HCT116 (cell line): ENCODE results near the gene WDR70. TPM values are rescaled to one million over a fixed set of nuclear protein-coding genes. Genes with fewer than 3 reads are reported as not detected.

Experiments used
- ATAC-seq: fragments of 200-7000 bp; cut with Tn5 transposase; 2 replicates; pipeline ENCODE4 v1.9.1; 2020; ENCODE audit warnings: mild to moderate bottlenecking, moderate library complexity
- BruUV-seq: library from RNA; stranded (reverse); fragments of 400-500 nt; replicated peaks from 2 replicates; lab custom pipeline; 2021; lab: Mats Ljungman, UMichigan
- CTCF ChIA-PET: fragments of 300-600 bp; sonication (Branson Sonifier 250); formaldehyde crosslinking; loops from one replicate; lab custom pipeline; 2021; ENCODE audit warnings: antibody characterized with exemption; lab: Charles Lee
- POLR2A ChIA-PET: fragments of 300-600, 350-600 bp; sonication (Branson Sonifier 250); formaldehyde crosslinking; loops from one replicate; lab custom pipeline; 2021; ENCODE audit warnings: antibody characterized with exemption; lab: Charles Lee
- RAD21 ChIA-PET, 2 experiments: fragments of 300-600 bp; sonication (Branson Sonifier 250); formaldehyde crosslinking; loops; one replicate each; lab custom pipeline; 2023; ENCODE audit warnings: low total read pairs in 2 of 2; ENCODE audit not compliant: uncharacterized antibody in 2 of 2, unreplicated experiment in 2 of 2, low non-redundant PET in 1 of 2; lab: Charles Lee
- DNase-seq: peaks from one replicate; pipeline ENCODE4 v3.0.0-alpha.2; 2010; ENCODE audit warnings: low read depth, low spot score
- H2AFZ ChIP-seq: fragments of 200-600 bp; shearing (Covaris generic), sonication (generic); 2 replicates; pipeline ENCODE4 v1.6.1; 2017; ENCODE audit warnings: low read depth, mixed run types, mixed read lengths, antibody characterized with exemption, low read length; ENCODE audit not compliant: poor library complexity, severe bottlenecking
- H3K27ac ChIP-seq: 2 replicates; pipeline ENCODE4 v1.5.1; 2012; ENCODE audit warnings: low read depth, low read length
- H3K27me3 ChIP-seq: fragments of 200-600 bp; sonication (generic); 2 replicates; pipeline ENCODE4 v1.6.1; 2016; ENCODE audit warnings: mixed run types, low read length, mixed read lengths; ENCODE audit not compliant: insufficient read depth
- H3K36me3 ChIP-seq, 2 experiments: fragments of 200-500 bp in 1 of 2; fragments of 200-600 bp in 1 of 2; sonication (Bioruptor generic) in 1 of 2; sonication (generic) in 1 of 2; 2 replicates each; pipeline versions ENCODE4 v1.5.1 to v1.6.1; 2014 to 2016; ENCODE audit warnings: low read length in 2 of 2, inconsistent platforms in 1 of 2, mixed read lengths in 1 of 2, mixed run types in 1 of 2; ENCODE audit not compliant: insufficient read depth in 2 of 2, control insufficient read depth in 1 of 2
- H3K4me1 ChIP-seq, 2 experiments: fragments of 200-600 bp in 1 of 2; sonication (generic) in 1 of 2; 2 replicates each; pipeline versions ENCODE4 v1.5.1 to v1.6.1; 2012 to 2017; ENCODE audit warnings: low read length in 2 of 2, inconsistent platforms in 1 of 2, mild to moderate bottlenecking in 1 of 2, mixed read lengths in 1 of 2, mixed run types in 1 of 2, moderate library complexity in 1 of 2; ENCODE audit not compliant: insufficient read depth in 2 of 2, control insufficient read depth in 1 of 2
- H3K4me2 ChIP-seq: fragments of 200-600 bp; sonication (generic); 2 replicates; pipeline ENCODE4 v1.6.1; 2017; ENCODE audit warnings: mixed run types, low read length, mixed read lengths
- H3K4me3 ChIP-seq, 2 experiments: fragments of 200-600 bp in 1 of 2; sonication (generic) in 1 of 2; replicated peaks in 1 of 2; 2 replicates each; pipeline ENCODE4 v1.5.1; 2011 to 2016; ENCODE audit warnings: low read length in 2 of 2, control low read depth in 1 of 2, low read depth in 1 of 2, mild to moderate bottlenecking in 1 of 2, mixed read lengths in 1 of 2, mixed run types in 1 of 2
- H3K79me2 ChIP-seq: fragments of 200-600 bp; sonication (generic); 2 replicates; pipeline ENCODE4 v1.6.1; 2017; ENCODE audit warnings: mild to moderate bottlenecking, mixed run types, low read length, moderate library complexity, mixed read lengths; ENCODE audit not compliant: insufficient read depth
- H3K9ac ChIP-seq: fragments of 200-600 bp; sonication (generic); 2 replicates; pipeline ENCODE4 v1.6.1; 2016; ENCODE audit warnings: low read length, mixed read lengths
- H3K9me2 ChIP-seq: fragments of 200-600 bp; sonication (generic), shearing (Covaris generic); 2 replicates; pipeline ENCODE4 v1.6.1; 2017; ENCODE audit warnings: mixed run types, mild to moderate bottlenecking, moderate library complexity; ENCODE audit not compliant: insufficient read depth
- H3K9me3 ChIP-seq, 2 experiments: fragments of 200-500 bp in 1 of 2; fragments of 200-600 bp in 1 of 2; sonication (Bioruptor generic) in 1 of 2; sonication (generic) in 1 of 2; 2 replicates each; pipeline ENCODE4 v1.6.1; 2014 to 2017; ENCODE audit warnings: low read length in 2 of 2, mixed read lengths in 2 of 2, inconsistent platforms in 1 of 2, low read depth in 1 of 2, mild to moderate bottlenecking in 1 of 2, mixed run types in 1 of 2, moderate library complexity in 1 of 2; ENCODE audit not compliant: control insufficient read depth in 1 of 2, insufficient read depth in 1 of 2
- H4K20me1 ChIP-seq: fragments of 200-600 bp; sonication (generic), shearing (Covaris generic); 2 replicates; pipeline ENCODE4 v1.6.1; 2017; ENCODE audit warnings: mixed run types, mild to moderate bottlenecking, moderate library complexity; ENCODE audit not compliant: insufficient read depth
- ATF3 ChIP-seq: IDR thresholded peaks from 2 replicates; pipeline ENCODE4 v1.6.1; 2012
- CBX3 ChIP-seq: IDR thresholded peaks from 2 replicates; pipeline ENCODE4 v1.6.1; 2012; ENCODE audit warnings: low read depth
- CEBPB ChIP-seq: IDR thresholded peaks from 2 replicates; pipeline ENCODE4 v1.6.1; 2012; ENCODE audit warnings: low read depth
- EGR1 ChIP-seq: IDR thresholded peaks from 2 replicates; pipeline ENCODE4 v1.6.1; 2012; ENCODE audit warnings: low read depth
- ELF1 ChIP-seq: IDR thresholded peaks from 2 replicates; pipeline ENCODE4 v1.6.1; 2012; ENCODE audit warnings: low read depth, borderline replicate concordance
- EZH2phosphoT487 ChIP-seq: fragments of 200-600 bp; IDR thresholded peaks from 2 replicates; pipeline ENCODE4 v1.6.1; 2018; ENCODE audit warnings: antibody characterized with exemption, borderline replicate concordance
- FOSL1 ChIP-seq: IDR thresholded peaks from 2 replicates; pipeline ENCODE4 v1.6.1; 2012; ENCODE audit warnings: low read depth
- POLR2A ChIP-seq: IDR thresholded peaks from 2 replicates; pipeline ENCODE4 v1.7.0; 2011; ENCODE audit warnings: borderline replicate concordance; ENCODE audit not compliant: insufficient read depth, insufficient read length; ENCODE audit errors: extremely low read depth
- RAD21 ChIP-seq: IDR thresholded peaks from 2 replicates; pipeline ENCODE4 v1.6.1; 2012; ENCODE audit warnings: low read depth, mild to moderate bottlenecking
- SRF ChIP-seq: IDR thresholded peaks from 2 replicates; pipeline ENCODE4 v1.6.1; 2012; ENCODE audit warnings: low read depth
- TCF7L2 ChIP-seq: IDR thresholded peaks from 2 replicates; pipeline ENCODE4 v1.7.0; 2011; ENCODE audit warnings: borderline replicate concordance, inconsistent platforms; ENCODE audit not compliant: insufficient read depth, insufficient read length; ENCODE audit errors: extremely low read depth
- YY1 ChIP-seq: IDR thresholded peaks from 2 replicates; pipeline ENCODE4 v1.6.1; 2011; ENCODE audit warnings: low read length, low read depth, moderate library complexity, mild to moderate bottlenecking; ENCODE audit not compliant: insufficient replicate concordance; ENCODE audit errors: extremely low read depth
- ZFX ChIP-seq: fragments of 450-650 bp; IDR thresholded peaks from 2 replicates; pipeline ENCODE4 v1.6.1; 2017
- ZNF274 ChIP-seq: fragments of 200-500 bp; sonication (Bioruptor generic); IDR thresholded peaks from 2 replicates; pipeline ENCODE4 v1.6.1; 2014; ENCODE audit warnings: mild to moderate bottlenecking, low read depth, low read length, inconsistent platforms
- intact Hi-C: fragments of 100-400 bp; cut with micrococcal nuclease; formaldehyde crosslinking; loops from 2 replicates; pipeline ENCODE4 v1.10.0; 2022
- total RNA-seq: library from RNA; stranded (reverse); gene quantifications from one replicate; pipeline ENCODE4 v1.2.1, GENCODE V29; 2021; ENCODE audit not compliant: unreplicated experiment
- TF ChIP-seq, protein P1 (sequence below), 3 experiments: fragments of 200-600 bp in 1 of 3; sonication (generic) in 1 of 3; IDR thresholded peaks in 2 of 3; conservative IDR thresholded peaks in 1 of 3; 2 replicates each; pipeline ENCODE4 v1.5.1; 2012 to 2017; ENCODE audit warnings: low read depth in 2 of 3, low read length in 2 of 3, antibody characterized with exemption in 1 of 3, borderline replicate concordance in 1 of 3, control low read depth in 1 of 3, mild to moderate bottlenecking in 1 of 3, mixed read lengths in 1 of 3, mixed run types in 1 of 3, moderate library complexity in 1 of 3; ENCODE audit not compliant: insufficient read depth in 1 of 3
- TF ChIP-seq, protein P2 (sequence below): IDR thresholded peaks from 2 replicates; pipeline ENCODE4 v1.6.1; 2011; ENCODE audit warnings: mild to moderate bottlenecking, low read length, moderate library complexity; ENCODE audit not compliant: insufficient replicate concordance; ENCODE audit errors: extremely low read depth
- TF ChIP-seq, protein P3 (sequence below): IDR thresholded peaks from 2 replicates; pipeline ENCODE4 v1.6.1; 2012; ENCODE audit warnings: low read depth
- TF ChIP-seq, protein P4 (sequence below): IDR thresholded peaks from 2 replicates; pipeline ENCODE4 v1.6.1; 2012

WDR70 gene
- total RNA-seq, 1 experiment from 2014 or later, result 31.1 TPM

GRCh38 chr5:37703841-37704241, 324.7 kb downstream of the WDR70 start:
- Histone ChIP-seq H3K4me1 (no peaks in the 10 kb centered on the region), H4K20me1 (no peaks in the 10 kb centered on the region), H3K4me3 (no peak overlapping the region), H2AFZ (no peak overlapping the region), H3K4me2 (no peak overlapping the region), H3K27ac (no peak overlapping the region), H3K9me2 (no peaks in the 10 kb centered on the region), H3K9ac (no peak overlapping the region), H3K36me3 (no peaks in the 10 kb centered on the region), H3K27me3 (no peaks in the 10 kb centered on the region), H3K9me3 (no peaks in the 10 kb centered on the region), H3K79me2 (no peaks in the 10 kb centered on the region)
- no peak for DNase-seq
- no TSS peak for BruUV-seq
- TF ChIP-seq, protein P1, sequence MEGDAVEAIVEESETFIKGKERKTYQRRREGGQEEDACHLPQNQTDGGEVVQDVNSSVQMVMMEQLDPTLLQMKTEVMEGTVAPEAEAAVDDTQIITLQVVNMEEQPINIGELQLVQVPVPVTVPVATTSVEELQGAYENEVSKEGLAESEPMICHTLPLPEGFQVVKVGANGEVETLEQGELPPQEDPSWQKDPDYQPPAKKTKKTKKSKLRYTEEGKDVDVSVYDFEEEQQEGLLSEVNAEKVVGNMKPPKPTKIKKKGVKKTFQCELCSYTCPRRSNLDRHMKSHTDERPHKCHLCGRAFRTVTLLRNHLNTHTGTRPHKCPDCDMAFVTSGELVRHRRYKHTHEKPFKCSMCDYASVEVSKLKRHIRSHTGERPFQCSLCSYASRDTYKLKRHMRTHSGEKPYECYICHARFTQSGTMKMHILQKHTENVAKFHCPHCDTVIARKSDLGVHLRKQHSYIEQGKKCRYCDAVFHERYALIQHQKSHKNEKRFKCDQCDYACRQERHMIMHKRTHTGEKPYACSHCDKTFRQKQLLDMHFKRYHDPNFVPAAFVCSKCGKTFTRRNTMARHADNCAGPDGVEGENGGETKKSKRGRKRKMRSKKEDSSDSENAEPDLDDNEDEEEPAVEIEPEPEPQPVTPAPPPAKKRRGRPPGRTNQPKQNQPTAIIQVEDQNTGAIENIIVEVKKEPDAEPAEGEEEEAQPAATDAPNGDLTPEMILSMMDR (IDR thresholded peaks at IDR 0.05 in 2 of 3, conservative IDR thresholded peaks at IDR 0.05 in 1 of 3; ENCODE audit: borderline replicate concordance in 1 of 3, insufficient read depth in 1 of 3, low read depth in 2 of 3, low read length in 2 of 3), result no peak
- no peak for TF ChIP-seq ZFX
- TF ChIP-seq CEBPB, result no peak
- no peak for TF ChIP-seq SRF
- TF ChIP-seq ELF1, result no peak
- TF ChIP-seq, protein P2, sequence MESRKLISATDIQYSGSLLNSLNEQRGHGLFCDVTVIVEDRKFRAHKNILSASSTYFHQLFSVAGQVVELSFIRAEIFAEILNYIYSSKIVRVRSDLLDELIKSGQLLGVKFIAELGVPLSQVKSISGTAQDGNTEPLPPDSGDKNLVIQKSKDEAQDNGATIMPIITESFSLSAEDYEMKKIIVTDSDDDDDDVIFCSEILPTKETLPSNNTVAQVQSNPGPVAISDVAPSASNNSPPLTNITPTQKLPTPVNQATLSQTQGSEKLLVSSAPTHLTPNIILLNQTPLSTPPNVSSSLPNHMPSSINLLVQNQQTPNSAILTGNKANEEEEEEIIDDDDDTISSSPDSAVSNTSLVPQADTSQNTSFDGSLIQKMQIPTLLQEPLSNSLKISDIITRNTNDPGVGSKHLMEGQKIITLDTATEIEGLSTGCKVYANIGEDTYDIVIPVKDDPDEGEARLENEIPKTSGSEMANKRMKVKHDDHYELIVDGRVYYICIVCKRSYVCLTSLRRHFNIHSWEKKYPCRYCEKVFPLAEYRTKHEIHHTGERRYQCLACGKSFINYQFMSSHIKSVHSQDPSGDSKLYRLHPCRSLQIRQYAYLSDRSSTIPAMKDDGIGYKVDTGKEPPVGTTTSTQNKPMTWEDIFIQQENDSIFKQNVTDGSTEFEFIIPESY, result no peak
- TF ChIP-seq, protein P3, sequence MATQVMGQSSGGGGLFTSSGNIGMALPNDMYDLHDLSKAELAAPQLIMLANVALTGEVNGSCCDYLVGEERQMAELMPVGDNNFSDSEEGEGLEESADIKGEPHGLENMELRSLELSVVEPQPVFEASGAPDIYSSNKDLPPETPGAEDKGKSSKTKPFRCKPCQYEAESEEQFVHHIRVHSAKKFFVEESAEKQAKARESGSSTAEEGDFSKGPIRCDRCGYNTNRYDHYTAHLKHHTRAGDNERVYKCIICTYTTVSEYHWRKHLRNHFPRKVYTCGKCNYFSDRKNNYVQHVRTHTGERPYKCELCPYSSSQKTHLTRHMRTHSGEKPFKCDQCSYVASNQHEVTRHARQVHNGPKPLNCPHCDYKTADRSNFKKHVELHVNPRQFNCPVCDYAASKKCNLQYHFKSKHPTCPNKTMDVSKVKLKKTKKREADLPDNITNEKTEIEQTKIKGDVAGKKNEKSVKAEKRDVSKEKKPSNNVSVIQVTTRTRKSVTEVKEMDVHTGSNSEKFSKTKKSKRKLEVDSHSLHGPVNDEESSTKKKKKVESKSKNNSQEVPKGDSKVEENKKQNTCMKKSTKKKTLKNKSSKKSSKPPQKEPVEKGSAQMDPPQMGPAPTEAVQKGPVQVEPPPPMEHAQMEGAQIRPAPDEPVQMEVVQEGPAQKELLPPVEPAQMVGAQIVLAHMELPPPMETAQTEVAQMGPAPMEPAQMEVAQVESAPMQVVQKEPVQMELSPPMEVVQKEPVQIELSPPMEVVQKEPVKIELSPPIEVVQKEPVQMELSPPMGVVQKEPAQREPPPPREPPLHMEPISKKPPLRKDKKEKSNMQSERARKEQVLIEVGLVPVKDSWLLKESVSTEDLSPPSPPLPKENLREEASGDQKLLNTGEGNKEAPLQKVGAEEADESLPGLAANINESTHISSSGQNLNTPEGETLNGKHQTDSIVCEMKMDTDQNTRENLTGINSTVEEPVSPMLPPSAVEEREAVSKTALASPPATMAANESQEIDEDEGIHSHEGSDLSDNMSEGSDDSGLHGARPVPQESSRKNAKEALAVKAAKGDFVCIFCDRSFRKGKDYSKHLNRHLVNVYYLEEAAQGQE, result no peak
- no peak for TF ChIP-seq YY1
- no peak for TF ChIP-seq FOSL1
- TF ChIP-seq, protein P4, sequence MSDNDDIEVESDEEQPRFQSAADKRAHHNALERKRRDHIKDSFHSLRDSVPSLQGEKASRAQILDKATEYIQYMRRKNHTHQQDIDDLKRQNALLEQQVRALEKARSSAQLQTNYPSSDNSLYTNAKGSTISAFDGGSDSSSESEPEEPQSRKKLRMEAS, result no peak
- no peak for TF ChIP-seq ATF3
- TF ChIP-seq RAD21, result no peak
- no peak for TF ChIP-seq POLR2A
- TF ChIP-seq CBX3, result no peak
- TF ChIP-seq EZH2phosphoT487, result no peak
- TF ChIP-seq ZNF274, result no peak
- TF ChIP-seq EGR1, result no peak
- no peak for TF ChIP-seq TCF7L2
- ATAC-seq, result no peak
- RAD21 ChIA-PET, result no interaction called here
- CTCF ChIA-PET, result no interaction called here
- intact Hi-C loops, result no loop called here
- POLR2A ChIA-PET, result no interaction called here
